ENCODE results near the gene FAM193A.
A peak's percentile ranks its signal among the peaks of the same experiment; 100 is the strongest.
"Not testable (repeated sequence)": the region's sequence is repeated elsewhere in the genome, so short reads cannot be mapped to it uniquely, and the experiment has no call there.

Gene FAM193A

DNA sequence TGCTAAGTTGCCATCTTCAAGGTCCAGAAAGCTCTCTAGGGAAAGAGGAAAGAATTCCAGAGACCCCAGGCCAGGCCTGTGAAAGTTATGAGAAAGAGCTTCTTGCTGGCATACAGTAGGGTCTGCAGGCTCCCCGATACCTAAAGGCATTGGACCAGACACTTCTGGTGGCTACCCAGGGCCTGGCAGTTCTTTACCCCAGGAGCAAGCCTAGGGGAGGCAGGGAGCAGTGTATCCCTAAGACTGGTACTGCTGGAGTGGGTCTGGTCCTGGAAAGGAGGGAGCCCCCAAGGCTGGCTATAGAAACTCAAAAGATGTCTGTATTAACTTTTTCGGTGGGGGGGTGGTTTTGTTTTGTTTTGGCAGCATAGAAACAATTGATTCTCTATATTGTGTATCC, 19.8 kb upstream of the FAM193A start:
- no peak for DNase-seq

DNA sequence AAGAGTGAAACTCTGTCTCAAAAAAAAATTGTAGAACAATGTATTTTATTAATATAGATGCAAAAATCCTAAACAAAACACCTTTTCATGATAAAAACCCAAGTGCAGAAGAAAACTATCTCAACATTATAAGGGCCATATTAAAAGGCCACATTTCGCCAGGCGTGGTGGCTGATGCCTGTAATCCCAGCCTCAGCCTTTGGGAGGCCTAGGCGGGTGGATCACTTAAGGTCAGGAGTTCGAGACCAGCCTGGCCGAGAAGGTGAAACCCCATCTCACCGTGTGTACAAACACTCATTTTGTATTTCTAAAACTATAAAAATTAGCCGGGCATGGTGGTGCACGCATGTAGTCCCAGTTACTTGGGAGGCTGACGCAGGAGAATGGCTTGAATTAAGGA, 9.9 kb upstream of the FAM193A start:
- DNase-seq = no peak

DNA sequence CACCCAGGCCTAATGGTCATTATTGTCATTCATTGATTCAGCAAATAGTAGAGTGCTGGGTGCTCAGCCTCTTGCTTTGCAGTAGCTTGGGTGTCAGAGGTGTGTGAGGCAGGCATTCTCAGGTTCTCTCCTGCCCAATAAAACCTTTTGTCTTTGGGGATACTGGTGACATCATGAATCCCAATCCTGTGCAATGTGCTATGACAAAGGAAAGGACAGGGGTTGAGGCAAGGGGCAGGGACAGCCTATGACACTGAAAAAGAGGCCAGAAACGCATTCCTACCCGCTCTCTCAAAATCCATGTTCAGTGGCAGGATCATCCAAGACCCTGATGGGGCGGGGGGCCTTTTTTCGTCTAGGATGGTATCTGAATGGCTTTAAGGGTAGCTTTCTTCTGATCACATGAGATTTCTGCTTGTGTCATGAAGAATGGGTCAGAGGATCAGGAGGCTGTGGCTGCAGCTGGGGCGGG, 1.5 kb upstream of the FAM193A start:
- no peak for DNase-seq

DNA sequence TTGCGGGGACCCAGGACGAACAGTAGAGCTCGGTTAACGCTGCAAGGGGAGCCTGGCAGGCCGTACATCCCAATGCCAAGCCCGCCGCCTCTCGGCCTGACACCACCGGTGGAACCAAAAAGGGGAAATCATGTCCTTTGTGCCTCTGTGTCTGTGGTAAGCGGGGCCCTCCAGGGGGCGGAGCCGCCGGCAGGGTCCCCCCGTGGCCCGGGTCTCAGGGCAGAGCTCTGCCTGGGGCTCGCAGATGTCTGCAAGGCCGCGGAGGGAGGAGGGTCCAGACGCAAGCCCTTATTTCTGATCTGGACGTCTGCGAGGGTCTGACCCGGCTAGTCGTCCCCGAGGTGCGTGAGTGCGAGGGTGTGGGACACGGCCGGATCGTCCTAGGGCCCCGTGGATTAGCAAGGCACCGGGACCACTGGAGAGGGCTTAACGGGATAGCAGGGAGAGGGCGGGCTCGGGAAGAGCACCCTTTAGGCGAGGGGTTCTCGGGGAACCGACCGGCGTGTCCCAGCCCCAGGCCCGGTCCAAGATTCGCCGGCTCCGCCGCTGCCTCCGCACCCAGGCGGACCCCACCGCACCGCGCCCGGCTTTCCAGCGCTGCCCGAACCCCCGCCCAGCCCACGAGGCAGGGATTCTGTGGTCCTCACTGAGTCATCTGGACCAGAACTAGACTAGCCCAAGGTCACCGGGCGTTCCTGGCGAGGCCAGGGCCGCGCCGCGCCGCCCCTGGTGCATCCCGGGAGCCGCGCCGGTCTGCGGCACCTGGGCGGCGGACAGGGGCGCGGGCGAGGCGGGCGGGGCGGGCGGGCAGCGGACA, 863 bp upstream of the FAM193A start:
- DNase-seq = peak; percentile 60 to 79

DNA sequence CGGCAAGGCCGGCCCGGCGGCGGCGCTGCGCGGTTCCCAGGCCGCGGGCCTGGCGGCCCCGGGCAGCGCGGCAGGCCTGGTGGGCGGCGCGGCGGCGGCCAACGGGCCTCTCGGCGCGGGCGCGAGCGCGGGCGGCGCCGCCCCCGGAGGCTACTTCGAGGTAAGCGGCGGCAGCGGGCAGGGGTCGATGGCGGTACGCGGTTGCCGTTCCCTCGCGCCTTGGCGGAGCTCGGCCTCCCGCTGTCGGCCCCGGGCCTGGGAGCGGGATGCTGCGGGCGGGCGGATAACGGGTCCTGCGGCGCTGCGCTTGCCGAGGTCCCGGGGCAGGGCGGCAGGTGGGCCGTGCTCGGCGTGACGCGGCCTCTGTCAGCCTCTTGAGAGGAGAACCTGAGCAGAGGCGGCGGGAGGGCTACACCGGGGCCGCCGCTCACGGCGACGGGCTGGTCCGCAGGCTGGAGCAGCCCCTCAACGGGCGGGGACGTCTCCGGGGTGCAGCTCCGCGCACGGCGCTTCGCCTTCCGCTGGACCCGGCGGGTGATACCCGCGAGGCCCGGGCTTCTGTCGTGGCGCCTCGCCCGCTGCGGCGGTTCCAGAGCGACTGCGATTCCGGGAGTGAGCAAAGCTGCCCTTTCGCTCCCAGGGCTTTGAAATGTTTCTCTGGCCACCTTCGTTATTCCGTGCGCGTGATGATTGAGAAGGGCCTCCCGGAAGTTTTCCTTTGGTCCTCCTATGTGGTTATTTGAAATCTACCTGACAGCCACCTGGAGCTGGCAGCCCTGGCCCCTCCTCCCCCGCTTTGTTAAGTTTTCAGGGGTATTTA, 774 bp downstream of the FAM193A start:
- DNase-seq = peak; percentile 16 to 44

DNA sequence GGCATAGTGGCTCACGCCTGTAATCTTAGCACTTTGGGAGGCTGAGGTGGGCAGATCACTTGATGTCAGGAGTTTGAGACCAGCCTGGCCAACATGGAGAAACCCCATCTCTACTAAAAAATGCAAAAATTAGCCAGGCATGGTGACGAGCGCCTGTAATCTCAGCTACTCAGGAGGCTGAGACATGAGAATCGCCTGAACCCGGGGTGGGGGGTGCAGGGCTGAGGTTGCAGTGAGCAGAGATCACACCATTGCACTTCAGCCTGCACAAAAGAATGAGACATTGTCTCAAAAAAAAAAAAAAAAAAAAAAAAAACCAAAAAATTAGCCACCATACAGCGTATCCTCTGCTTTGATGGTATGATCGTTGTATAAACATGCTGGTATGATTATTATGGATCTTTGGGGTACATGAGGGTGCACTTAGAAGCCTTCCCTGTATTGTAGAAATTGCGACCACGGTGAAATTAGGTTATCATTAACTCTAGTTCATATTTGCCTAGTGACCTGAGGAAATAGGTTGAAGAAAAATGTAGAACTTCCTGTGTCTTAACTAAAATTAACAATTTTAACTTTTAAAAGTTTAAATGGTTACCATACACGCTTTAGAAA, 7.2 kb downstream of the FAM193A start:
- DNase-seq = not testable (repeated sequence)

DNA sequence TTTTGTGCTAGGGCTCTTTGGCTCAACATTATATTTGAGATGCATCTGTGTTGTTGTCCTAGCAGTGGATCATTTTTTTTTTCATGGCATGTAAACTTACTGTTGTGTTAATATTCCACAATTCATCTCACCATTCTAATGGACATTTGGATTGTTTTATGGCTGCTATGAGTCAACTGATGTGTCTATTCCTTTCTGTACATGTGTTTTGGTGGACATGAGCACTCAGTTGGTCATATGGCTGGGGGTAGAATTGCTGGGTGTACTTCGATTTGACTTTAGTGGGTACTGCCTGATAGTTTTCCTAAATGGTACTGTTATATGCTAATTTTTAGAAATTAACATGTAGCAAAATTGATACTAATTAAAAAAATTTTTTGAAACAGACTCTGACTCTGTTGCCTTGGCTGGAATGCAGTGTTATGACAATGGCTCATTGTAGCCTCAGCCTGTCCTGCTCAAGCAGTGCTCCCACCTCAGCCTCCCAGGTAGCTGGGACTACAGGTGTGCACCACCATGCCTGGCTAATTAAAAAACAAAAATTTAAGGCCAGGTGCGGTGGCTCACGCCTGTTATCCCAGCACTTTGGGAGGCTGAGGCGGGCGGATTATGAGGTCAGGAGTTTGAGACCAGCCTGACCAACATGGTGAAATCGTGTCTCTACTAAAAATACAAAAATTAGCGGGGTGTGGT, 9.0 kb downstream of the FAM193A start:
- no peak for DNase-seq

DNA sequence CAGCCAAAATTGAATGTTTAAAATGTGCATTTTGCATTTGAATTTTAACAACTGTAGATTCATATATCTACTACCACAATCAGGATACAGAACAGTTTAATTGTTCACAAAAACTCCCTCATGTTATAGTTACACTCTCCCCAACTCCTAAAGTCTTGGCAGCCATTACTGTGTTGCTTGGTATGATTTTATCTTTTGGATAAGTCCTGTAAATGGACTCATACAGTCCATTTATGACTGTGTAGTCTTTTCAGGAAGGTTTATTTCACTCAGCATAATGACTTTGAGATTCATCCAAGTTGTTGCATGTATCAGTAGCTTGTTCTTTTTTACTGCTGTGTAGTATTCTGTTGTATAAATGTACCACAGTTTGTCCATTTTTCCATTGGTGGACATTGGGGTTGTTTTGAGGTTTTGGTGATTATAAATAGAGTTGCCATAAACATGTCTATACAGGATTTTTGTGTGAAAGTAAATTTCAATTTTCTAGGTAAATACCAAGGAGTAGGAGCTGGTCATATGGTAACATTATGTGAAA, 9.9 kb downstream of the FAM193A start:
- DNase-seq = no peak

DNA sequence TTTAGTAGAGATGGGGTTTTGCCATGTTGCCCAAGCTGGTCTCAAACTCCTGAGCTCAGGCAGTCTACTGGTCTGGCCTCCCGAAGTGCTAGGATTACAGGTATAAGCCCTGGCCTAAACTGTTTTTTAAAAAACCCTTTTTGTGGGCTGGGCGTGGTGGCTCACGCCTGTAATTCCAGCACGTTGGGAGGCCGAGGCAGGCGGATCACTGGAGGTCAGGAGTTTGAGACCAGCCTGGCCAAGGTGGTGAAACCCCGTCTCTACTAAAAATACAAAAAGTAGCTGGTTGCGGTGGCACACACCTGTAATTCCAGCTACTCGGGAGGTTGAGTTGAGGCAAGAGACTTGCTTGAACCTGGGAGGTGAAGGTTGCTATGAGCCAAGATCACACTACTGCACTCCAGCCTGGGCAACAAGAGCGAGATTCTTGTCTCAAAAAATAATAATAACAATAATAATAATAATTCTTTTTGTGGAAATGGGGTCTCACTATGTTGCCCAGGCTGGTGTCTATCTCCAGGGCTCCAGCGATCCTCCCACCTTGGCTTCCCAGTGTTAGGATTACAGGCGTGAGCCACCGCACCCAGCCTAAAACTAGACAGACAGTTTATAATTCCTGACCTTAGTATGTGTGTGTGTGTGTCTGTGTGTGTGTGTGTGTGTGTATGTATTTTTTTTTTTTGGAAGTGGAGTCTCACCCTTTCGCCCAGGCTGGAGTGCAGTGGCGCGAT, 10.7 kb downstream of the FAM193A start:
- DNase-seq = not testable (repeated sequence)

DNA sequence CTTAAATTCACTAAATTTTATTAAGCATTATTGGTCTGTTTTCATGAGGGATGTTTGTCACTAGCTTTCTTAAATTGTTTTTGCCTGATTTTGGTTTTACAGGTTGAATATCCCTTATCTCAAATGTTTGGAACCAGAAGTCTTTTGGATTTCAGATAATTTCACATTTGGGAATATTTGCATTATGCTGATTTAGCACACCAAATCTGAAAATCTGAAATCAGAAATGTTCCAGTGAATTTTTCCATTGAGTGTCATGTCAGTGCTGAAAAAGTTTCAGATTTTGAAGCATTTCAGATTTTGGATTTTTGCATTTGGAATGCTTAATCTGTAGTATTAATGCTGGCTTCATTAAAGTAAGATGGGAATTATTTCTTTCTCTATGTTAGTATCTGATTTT, 14.7 kb downstream of the FAM193A start:
- DNase-seq = no peak

DNA sequence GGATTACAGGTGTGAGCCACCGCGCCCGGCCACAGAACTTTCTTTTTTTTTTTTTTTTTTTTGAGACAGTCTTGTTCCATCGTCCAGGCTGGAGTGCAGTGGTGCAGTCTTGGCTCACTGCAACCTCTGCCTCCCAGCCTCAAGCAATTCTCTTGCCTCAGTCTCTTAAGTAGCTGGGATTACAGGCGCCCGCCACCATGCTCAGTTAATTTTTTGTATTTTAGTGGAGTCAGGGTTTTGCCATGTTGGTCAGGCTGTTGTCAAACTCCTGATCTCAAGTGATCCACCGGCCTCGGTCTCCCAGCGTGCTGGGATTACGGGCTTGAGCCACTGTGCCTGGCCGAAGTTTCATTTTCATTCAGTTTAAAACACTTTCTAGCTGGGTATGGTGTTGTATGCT, 16.4 kb downstream of the FAM193A start:
- no peak for DNase-seq

DNA sequence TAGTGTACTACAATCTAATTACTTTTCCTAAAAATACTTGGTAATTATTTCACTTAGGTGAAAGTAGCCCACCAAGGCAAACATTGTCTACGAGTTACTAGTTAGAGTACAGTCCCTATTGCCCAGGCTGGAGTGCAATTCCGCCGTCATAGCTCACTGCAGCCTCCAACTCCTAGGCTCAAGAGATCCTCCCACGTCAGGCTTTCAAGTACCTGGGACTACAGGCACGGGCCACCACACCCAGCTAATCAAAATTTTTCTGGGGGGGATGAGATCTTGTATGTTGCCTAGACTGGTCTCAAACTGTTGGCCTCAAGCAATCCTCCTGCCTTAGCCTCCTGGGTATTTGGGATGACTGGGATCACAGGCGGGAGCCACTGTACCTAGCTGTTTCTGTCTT, 21.9 kb downstream of the FAM193A start:
- DNase-seq = no peak

DNA sequence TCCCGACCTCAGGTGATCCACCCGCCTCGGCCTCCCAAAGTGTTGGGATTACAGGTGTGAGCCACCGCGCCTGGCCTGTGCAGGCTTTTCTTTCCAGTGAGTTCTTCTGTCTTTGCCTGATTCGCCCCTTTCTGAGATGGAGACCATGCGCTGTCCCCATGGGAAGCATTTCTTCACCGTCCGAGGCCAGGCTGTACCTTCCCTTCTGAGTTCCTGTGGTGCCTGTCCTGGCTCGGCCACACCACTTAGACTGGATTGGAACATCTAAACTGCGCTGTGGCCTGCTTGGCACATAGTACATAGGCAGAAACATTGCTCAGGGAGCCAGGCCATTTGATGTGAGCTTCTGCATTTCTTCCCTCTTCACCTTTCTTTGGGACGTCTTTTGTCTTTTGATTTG, 23.7 kb downstream of the FAM193A start:
- DNase-seq = no peak

DNA sequence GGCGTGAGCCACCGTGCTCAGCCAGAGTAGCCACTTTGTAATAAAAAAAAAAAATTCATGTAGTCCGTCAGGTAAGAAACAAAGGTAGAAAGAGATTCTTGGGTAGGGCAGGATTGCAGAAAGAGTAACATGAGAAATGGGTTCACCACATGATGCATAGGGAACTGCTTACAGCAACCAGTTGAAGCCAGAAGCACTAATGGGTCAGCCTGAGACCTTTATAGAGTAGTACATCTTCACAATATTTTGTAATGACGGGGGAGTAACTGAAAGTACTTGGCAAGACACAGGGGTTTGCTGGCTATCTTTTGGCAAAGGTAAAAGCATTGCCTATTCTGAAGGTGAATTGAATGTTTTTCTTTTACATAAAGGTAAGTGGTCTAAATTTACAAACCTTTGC, 29.1 kb downstream of the FAM193A start:
- no peak for DNase-seq

DNA sequence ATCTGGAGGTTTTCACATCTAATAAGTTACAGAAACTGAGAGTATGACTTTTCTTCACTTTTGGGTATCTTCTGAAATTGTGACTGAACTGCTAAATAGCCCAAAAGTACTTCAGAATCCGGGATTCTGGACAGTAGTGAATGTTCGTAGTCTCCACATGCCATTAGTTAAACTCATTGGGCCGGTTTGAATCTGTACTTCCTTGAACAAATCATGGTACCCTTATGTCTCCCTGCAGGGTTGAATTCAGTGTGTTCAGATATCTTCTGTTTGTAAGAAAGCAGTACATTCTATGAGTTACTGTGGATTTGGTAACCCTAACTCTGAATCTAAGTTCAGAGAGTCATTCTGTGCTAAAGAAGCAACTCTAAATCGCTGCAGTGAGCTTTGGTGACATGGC, 33.6 kb downstream of the FAM193A start:
- DNase-seq = no peak

DNA sequence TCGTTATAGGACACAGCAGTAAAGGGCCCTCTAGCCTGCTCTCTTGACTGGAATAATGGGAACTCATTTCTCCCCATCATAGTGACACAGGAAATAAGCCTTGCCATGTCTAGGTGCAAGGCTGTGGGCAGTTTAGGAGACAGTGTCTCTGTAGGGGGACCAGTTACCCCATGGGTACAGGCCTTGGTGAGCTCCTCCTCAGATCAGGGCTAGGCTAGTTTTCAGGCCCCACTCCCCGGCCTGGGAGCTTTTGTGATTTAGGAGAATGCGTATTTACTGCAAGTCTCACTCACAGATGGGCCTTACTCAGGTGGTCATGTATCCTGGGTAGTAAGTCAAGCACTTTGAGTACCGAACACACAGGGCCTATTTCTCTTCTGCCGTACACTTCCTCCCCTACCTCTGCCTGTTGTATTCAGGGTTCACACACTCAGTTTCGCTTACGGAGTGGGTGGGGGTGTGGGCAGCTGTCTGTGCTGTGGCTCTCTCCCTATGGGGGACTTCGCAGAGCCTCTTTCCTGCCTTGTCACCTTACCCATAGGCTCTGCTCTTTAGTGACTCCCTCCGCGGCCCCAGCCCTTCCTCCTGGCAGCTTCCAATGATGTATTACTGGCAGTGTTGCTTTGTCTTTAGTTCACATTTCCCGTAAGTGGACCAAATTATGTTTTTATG, 34.2 kb downstream of the FAM193A start:
- DNase-seq = peak; percentile 20 to 68

DNA sequence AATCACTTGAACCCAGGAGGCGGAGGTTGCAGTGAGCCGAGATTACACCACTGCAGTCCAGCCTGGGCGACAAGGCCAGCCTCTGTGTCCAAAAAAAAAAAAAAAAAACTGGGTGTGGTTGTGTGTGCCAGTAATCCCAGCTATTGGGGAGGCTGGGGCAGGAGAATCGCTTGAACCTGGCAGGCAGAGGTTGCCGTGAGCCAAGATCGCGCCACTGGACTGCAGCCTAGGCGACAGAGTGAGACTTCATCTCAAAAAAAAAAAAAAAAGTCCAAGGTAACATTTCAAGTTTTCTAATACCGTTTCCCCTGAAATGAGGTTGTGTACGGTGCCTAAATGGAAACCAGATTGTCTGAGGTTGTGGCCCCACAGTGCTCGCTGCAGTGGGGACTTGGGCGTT, 35.6 kb downstream of the FAM193A start:
- DNase-seq = no peak

DNA sequence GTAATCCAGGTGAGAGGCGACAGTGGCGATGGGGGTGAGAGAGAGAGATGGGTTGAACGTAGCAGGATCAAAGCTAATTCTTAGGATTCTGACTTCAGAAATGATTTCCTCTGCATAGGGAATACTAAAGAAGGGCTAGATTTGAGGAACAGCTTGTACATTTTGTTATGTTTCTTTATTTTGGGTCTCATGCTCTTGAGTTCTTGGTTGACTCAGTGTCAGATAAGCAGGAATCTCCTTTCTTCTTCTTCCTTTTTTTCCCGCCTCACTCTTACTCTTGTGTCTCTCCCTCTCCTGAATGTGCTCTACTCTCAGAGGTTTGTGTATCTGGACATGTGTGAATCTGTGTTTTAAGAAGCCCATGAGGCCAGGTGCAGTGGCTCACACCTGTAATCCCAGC, 36.4 kb downstream of the FAM193A start:
- peak; percentile 26 to 30 for DNase-seq

DNA sequence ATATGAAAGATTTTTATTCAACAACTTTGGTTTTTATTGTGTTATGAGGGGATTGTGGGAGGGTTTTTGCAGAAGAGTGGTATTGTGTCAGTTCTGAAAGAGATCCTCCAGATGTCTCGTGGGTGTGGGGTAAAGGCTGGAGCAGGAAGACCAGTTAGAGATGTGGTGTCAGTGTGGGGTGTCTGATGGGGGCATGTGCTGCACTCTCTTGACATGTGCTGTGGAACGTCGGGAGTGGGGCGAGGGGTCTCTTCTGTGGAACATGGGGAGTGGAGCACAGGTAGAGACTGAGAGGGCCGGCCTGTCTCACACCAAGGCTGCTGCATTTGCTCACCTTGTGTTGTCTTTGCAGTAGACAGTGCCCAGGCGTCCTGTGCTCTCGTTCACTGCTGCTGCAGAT, 37.6 kb downstream of the FAM193A start:
- peak; percentile 46 to 72 for DNase-seq

DNA sequence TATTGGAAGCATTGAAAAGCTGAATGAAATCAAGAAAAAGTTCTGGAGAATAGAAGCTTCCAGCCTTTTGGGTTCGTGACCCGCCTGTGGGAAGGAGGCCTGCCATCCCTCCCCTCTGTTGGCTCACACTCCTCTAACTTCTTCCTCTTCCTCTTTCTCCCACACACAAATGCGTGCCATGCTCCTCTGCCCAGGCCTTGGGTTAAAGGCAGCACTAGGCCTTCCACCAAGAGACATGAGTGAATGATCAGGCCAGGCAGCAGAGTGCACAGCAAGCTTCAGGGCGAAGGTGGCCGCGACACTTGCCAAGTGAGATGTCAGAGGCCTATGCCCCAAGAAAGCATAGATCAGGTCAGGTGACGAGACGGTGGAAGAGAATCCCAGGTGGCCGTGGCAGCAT, 38.4 kb downstream of the FAM193A start:
- peak; percentile 83 to 91 for DNase-seq

DNA sequence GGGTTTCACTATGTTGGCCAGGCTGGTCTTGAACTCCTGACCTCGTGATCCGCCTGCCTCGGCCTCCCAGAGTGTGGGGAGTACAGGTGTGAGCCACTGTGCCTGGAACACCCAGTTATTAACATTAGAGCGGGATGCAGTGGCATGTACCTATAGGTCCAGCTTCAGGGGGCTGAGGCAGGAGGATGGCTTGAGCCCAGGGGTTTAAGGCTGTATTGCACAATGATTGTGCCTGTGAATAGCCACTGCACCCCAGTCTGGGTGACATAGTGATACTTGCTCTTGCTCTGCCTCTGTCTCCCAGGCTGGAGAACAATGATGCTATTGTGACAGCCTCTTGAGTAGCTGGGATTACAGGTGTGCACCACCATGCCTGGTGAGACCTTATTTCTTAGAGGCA, 39.8 kb downstream of the FAM193A start:
- DNase-seq = no peak

All from inflammatory macrophage (primary cell).